ENCODE results near the gene KIF1B.

The KIF1B gene, protein sequence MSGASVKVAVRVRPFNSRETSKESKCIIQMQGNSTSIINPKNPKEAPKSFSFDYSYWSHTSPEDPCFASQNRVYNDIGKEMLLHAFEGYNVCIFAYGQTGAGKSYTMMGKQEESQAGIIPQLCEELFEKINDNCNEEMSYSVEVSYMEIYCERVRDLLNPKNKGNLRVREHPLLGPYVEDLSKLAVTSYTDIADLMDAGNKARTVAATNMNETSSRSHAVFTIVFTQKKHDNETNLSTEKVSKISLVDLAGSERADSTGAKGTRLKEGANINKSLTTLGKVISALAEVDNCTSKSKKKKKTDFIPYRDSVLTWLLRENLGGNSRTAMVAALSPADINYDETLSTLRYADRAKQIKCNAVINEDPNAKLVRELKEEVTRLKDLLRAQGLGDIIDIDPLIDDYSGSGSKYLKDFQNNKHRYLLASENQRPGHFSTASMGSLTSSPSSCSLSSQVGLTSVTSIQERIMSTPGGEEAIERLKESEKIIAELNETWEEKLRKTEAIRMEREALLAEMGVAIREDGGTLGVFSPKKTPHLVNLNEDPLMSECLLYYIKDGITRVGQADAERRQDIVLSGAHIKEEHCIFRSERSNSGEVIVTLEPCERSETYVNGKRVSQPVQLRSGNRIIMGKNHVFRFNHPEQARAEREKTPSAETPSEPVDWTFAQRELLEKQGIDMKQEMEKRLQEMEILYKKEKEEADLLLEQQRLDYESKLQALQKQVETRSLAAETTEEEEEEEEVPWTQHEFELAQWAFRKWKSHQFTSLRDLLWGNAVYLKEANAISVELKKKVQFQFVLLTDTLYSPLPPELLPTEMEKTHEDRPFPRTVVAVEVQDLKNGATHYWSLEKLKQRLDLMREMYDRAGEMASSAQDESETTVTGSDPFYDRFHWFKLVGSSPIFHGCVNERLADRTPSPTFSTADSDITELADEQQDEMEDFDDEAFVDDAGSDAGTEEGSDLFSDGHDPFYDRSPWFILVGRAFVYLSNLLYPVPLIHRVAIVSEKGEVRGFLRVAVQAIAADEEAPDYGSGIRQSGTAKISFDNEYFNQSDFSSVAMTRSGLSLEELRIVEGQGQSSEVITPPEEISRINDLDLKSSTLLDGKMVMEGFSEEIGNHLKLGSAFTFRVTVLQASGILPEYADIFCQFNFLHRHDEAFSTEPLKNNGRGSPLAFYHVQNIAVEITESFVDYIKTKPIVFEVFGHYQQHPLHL (N-terminal part only)

DNA sequence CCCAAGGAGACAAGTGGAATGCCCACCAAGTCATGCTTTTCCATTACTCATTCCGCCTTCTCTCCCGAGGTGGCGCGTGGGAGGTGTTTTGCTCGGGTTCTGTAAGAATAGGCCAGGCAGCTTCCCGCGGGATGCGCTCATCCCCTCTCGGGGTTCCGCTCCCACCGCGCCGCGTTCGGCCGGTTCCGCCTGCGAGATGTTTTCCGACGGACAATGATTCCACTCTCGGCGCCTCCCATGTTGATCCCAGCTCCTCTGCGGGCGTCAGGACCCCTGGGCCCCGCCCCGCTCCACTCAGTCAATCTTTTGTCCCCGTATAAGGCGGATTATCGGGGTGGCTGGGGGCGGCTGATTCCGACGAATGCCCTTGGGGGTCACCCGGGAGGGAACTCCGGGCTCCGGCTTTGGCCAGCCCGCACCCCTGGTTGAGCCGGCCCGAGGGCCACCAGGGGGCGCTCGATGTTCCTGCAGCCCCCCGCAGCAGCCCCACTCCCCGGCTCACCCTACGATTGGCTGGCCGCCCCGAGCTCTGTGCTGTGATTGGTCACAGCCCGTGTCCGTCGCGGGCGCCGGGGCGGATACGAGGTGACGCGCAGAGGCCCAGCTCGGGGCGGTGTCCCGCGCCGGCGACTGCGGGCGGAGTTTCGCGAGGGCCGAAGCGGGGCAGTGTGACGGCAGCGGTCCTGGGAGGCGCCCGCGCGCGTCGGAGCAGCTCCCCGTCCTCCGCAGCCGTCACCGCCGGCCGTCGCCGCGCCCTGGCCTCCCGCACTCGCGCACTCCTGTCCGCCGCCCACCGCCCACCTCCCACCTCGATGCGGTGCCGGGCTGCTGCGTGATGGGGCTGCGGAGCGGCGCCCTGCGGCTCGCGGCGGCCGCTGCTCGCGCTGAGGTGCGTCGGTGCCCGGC is at the start of gene KIF1B:
KIF1B (plus strand) TSS at position 666 of the 906 bp plus-strand sequence. CDS start 21,759 bp downstream, outside the sequence.
- peak; percentile 100 for DNase-seq (ENCODE audit: low spot score)

- DNase-seq (ENCODE audit: low spot score): no peak
Observed at GRCh38 chr1:10160907-10161490, 49.4 kb upstream of the KIF1B start.

DNA sequence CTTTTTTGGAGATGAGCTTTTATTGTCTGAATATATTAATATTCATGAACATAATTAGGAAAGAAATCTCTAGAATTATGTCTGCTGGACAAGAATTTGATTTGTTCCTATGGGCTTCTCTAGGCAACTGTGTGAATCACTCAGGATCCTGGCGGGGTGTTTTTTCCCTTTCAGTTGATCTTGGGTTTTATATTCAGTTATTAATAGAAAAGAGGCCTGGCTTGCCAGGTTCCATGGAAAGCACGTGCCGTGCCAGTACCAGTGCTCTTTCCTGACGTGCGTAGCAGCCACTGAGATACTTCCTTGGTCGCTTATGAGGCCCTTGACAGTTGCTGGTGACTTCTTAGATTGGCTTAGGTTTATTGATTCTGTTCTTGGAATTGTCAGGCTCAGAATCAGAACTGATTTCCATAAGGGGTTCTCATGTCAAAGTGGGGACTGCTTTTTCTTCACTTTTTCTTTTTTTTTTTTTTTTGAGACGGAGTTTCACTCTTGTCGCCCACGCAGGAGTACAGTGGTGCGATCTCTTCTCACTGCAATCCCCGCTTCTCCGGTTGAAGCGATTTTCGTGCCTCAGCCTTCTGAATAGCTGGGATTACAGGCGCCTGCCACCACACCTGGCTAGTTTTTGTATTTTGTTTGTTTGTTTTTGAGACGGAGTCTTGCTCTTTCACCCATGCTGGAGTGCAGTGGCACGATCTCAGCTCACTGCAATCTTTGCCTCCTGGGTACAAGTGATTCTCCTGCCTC is 48.7 kb upstream of the KIF1B start:
- DNase-seq (ENCODE audit: low spot score): no peak

GRCh38 chr1:10168912-10169514 is 41.4 kb upstream of the KIF1B start:
- DNase-seq (ENCODE audit: low spot score): no peak

DNA sequence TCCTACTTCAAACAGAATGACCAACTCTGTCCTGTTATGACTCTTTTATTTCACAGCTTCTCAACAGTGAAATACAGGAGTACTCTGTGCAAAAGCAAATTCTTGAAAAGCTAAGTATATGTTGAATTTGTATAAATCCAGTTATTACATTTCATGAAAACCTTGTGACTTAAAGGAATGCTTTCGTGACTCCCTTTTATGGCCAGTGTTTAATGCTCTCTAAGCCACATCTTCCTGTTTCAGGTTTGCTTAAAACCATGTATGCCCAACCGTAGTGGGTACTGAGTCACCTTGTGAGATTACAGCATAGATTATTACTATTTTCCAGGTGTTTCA is 40.2 kb upstream of the KIF1B start:
- DNase-seq (ENCODE audit: low spot score): no peak

DNA sequence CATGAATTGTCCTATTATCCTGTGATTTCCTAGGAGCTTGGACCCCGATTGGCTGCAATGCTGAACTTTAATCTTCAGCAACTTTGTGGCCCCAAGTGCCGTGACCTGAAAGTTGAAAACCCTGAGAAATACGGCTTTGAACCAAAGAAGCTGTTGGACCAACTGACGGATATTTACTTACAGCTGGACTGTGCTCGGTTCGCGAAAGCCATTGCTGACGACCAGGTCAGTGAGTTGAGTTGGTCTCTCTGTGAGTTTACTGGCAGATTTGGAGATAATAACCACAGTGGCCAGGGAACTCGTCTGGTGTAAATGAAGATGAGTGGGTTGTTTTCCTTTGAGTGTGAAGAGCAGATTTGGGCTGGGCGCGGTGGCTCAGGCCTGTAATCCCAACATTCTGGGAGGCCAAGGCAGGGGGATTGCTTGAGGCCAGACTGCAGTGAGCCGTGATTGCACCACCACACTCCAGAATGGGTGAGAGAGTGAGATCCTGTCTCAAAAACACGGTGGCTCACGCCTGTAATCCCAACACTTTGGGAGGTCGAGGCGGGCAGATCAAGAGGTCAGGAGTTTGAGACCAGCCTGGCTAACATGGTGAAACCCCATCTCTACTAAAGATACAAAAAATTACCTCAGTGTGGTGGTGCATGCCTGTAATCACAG is 39.1 kb upstream of the KIF1B start:
- no peak for DNase-seq (ENCODE audit: low spot score)

DNA sequence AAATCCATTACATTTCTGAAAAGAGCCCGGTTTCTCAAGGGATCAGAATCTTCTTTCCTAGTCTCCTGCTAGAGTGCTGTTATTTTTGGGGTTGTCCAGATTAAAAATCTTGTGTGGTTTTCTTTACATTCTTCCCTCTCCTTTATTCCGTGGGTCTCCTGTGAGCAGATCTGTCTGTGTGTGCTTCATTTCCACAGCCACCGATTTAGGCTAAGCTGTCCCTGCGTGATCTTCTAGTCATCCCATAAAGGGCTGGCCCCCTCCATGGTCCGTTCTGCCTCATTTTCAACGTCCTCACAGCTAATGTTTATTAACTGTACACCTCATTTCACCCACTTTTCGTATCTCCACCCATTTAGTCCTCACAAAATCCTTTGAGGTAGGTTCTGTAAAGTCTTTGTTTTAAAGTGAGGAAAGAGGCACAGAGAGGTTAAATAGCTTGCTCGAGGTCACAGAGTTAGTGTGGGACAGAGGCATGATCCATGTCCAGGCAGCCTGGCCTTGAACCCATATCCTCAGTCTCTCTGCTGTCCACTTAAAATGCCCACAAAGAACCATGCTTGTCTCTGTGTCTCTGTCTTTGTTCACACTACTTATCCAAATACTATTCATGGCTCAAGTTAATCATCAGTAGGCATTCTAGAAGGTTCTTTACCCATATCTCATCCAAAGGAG is 38.2 kb upstream of the KIF1B start:
- no peak for DNase-seq (ENCODE audit: low spot score)

DNA sequence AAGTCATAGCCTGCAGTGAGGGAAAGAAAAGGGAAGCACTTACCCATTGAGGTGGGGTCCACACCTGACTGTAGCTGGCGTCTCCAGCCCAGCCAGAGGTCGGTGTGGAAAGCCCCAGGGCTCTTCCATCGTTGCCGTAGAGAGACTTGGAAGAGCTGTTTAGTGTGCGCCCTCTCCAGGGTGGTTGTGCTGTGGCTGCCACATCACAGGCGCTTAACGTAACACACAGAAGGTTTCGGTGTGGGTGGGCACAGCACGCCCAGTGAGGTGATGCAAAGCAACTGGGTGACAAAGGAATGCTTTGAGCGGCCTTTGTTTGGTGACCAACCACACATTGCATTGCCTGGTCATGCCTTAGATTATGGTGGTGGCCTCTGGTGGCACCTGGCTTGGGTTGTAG is 36.8 kb upstream of the KIF1B start:
- DNase-seq (ENCODE audit: low spot score): no peak

DNA sequence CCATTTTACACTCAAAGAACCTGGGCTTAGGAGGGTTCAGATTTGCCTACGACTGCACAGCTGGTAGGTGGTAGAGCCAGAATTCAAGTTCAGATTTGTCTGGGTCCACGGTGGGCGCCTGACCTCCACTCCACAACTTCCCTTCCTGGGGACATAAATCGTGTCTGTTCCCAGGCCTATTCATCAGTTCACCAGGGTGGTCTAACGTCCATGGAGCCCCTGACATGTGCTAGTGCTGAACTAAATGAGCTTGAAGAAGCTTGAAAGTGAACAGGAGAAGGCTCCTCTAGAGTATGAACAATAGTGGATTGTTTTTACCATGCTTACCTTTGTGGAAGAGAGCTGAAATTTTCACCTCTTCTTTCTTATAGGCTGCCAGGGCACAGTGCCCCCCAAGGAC is 32.5 kb upstream of the KIF1B start:
- DNase-seq (ENCODE audit: low spot score): no peak

DNA sequence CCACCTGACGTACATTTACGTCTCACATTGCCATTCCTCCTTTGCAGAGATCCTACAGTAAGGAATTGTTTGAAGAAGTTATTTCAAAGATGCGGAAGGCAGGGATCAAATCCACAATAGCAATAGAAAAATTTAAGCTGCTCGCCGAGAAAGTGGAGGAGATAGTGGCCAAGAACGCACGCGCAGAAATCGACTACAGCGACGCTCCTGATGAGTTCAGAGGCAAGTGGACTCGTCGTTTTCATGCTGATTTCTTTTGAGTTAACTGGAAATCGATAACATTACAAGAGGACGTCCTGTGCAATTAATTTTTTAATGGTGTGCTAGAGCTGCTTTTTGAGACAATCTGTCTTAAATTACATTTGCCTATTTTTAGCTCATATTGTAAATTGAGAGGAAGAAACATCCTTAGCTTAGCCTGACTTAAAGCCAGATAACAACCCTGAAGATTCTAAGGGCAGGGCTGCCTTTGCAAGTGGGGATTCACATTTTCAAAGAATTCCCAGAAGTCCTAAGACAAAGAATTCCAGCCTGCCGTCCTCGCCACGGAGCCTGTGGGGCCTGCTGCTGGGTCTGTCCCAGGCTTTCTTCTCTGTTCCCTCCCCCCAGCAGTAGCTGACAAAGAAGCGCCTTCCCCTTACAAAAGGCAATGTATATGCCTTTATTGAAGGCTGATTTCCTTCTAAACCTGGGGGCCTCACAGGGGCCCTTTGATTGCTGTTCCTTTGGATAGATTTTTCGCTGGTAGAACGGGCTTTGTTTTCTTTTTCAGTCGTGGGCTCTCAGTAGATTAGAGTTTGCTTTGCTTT is 31.6 kb upstream of the KIF1B start:
- no peak for DNase-seq (ENCODE audit: low spot score)

DNA sequence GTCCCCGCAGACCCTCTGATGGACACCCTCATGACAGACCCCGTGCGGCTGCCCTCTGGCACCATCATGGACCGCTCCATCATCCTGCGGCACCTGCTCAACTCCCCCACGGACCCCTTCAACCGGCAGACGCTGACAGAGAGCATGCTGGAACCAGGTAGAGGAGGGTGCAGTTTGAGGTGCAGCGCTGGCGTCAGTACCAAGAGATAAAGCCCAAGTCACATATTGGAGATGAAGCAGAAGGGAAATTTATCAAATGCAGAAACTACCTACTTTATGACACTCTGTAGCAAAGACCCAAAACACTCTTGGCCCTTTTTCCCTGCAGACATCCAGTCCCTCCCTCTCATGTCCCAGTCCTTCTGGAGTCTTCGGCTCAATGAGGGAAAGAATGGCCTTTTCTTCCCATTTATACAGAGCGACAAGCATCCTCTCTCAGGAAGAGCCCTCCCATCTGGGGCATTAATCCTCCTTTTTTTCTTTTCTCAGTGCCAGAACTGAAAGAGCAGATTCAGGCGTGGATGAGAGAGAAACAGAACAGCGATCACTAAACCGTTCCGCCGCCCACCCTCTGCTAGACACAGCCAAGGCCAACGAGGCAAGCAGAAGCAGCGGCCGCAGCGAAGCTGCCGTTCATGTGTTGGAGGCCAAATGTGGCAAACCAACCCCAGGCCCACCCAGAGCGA is 30.8 kb upstream of the KIF1B start:
- no peak for DNase-seq (ENCODE audit: low spot score)

GRCh38 chr1:10181154-10181553 is 29.2 kb upstream of the KIF1B start:
- DNase-seq (ENCODE audit: low spot score): no peak

DNA sequence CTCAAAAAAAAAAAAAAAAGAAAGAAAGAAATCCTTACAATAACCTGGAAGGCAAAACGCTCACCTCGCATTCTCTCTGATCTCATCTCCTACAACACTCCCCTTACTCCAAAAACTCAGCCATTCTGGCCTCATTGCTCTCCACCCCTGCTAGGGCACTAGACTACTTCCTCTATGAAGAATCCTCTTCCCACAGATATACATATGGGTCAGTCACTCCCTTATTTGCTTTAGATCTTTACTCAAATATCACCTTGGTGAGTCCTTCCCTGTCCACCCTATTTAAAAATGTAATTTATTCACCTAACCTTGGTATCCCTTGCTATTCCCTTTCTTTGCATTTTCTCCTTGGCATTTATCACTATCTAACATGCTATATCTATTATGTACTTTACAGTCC is 24.6 kb upstream of the KIF1B start:
- DNase-seq (ENCODE audit: low spot score): no peak

DNA sequence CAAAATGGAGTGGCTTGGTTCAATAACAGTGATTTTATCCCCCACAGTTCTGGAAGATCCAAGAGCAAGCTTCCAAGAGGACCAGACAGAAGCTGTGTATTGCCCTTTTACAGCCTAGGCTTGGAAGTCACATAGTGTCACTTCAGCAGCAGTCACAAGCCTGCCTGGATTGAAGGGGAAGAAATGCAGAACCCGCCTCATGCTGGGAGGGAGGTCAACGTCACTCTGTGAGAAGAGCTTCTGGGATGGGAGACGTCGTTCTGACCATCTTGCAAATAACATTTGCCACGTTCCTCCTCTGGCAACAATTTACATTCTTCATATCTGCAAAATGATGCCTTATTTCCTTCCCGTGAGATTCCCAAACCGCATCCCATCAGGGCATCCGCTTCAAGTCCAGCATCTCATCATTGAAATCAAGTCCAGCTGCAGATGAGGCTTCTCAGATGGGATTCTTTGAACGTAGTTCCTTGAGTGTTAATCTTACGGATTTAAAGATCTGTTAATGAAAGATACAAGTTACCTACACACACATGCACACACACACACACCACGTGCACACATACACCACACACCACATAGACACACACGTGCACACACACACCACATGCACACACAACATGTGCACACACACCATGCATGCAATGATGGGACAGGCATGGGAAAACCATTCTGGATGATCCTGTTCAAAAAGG is 23.9 kb upstream of the KIF1B start:
- no peak for DNase-seq (ENCODE audit: low spot score)

GRCh38 chr1:10187026-10187334 is 23.4 kb upstream of the KIF1B start:
- no peak for DNase-seq (ENCODE audit: low spot score)

DNA sequence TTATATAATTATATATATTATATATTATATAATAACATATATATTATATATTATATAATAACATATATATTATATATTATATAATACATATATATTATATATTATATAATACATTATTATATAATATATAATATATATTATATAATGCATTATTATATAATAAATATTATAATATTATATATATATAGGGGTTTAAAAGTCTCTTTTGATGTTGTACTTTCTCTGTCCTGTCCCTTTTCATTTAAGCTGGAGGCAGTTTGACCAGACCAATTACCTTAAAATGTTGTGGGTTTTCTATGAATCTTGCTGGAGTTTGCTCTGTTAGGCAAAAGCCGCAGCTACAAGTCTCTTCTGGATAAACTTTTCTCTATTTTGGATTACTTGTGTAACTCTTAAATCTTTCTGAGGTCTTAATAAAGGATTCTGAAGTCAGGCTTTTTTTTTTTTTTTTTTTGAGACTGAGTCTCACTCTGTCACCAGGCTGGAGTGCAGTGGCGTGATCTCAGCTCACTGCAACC is 22.2 kb upstream of the KIF1B start:
- DNase-seq (ENCODE audit: low spot score): no peak

DNA sequence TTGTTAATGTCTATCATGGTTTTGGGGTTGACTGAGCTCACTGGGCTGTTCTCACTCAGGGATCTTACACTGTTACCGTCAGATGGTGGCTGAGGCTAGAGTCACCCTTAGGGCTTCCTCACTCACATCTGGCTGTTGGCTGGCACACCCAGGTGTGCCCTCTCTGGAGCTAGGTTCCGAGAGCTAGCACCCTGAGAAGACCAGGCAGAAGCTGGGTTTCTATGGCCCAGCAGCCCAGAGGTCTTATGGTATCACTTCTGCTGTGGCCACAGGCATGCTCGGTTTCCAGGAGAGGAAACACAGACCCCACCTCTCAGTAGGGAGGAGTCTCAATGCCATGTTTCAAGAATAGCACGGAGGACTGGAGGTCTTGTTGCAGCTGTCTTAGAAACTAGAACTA is 20.7 kb upstream of the KIF1B start:
- no peak for DNase-seq (ENCODE audit: low spot score)
